ENCODE data around the gene PREX1. TPM values are rescaled to one million over a fixed set of nuclear protein-coding genes. Genes with fewer than 3 reads are reported as not detected.
A peak's percentile ranks its signal among the peaks of the same experiment; 100 is the strongest.

The PREX1 gene
- total and polyA plus RNA-seq, 2 experiments from 2014 or later: 2.4 to 10.3 TPM

GRCh38 chr20:48624315-48625020, 203.3 kb downstream of the PREX1 start:
- Mint-ChIP-seq H3K27ac (no peak overlapping the region), H3K36me3 (ENCODE audit: low read depth) (no peaks in the 10 kb centered on the region), H3K4me1 (peaks cover 5% of the 10 kb centered on the region), H3K4me3 (no peak overlapping the region), H3K9me3 (no peaks in the 10 kb centered on the region), H3K27me3 (ENCODE audit: insufficient read depth, low read depth, poor library complexity) (no peaks in the 10 kb centered on the region)
- Histone ChIP-seq H3K79me2 (replicated peaks; ENCODE audit: insufficient read depth) (no peaks in the 10 kb centered on the region), H3K4me3 (no peak overlapping the region), H3F3A (replicated peaks; ENCODE audit: low read depth) (no peaks in the 10 kb centered on the region), H3K4me1 (ENCODE audit: insufficient read depth) (no peaks in the 10 kb centered on the region; the same call in 1 of the 2 replicates), H3K36me3 (ENCODE audit: insufficient read depth) (no peaks in the 10 kb centered on the region), H2AFZ (no peak overlapping the region), H3K9me2 (ENCODE audit: insufficient read depth) (no peaks in the 10 kb centered on the region), H3K4me2 (no peak overlapping the region), H3K27me3 (ENCODE audit: insufficient read depth) (no peaks in the 10 kb centered on the region), H4K20me1 (replicated peaks; ENCODE audit: insufficient read depth) (no peaks in the 10 kb centered on the region), H3K27ac (ENCODE audit: low read depth) (no peak overlapping the region)
- DNase-seq (ENCODE audit: low spot score): peak; percentile 52
- no peak for ATAC-seq
- no peak for TF ChIP-seq POLR2AphosphoS5 (IDR thresholded peaks at IDR 0.05; ENCODE audit: low read depth)
- no peak for TF ChIP-seq JUNB (IDR thresholded peaks at IDR 0.05; ENCODE audit: unreplicated experiment)
- TF ChIP-seq CTCF (conservative IDR thresholded peaks at IDR 0.05; ENCODE audit: low read depth in 2 of 2): peak in 1 of 2 experiments; percentile 9; a peak in 1 of 4 replicates
- TF ChIP-seq NANOG (IDR thresholded peaks at IDR 0.05; ENCODE audit: borderline replicate concordance): no peak
- no peak for TF ChIP-seq ZNF114 (CRISPR knock-in tag; IDR thresholded peaks at IDR 0.05)

GRCh38 chr20:48623906-48624265, 203.9 kb downstream of the PREX1 start:
- H3K4me2 ChIP-seq: no peak overlapping the region
- H3K36me3 Mint-ChIP-seq (ENCODE audit: low read depth): no peaks in the 10 kb centered on the region
- no peaks in the 10 kb centered on the region for H3K36me3 ChIP-seq (ENCODE audit: insufficient read depth)
- H3K9me3 Mint-ChIP-seq: no peaks in the 10 kb centered on the region
- H3K27ac Mint-ChIP-seq: no peak overlapping the region
- no peaks in the 10 kb centered on the region for H3K79me2 ChIP-seq (replicated peaks; ENCODE audit: insufficient read depth)
- ATAC-seq: no peak
- H3K27me3 ChIP-seq (ENCODE audit: insufficient read depth): no peaks in the 10 kb centered on the region
- H3K27me3 Mint-ChIP-seq (ENCODE audit: insufficient read depth, low read depth, poor library complexity): peaks cover 2% of the 10 kb centered on the region
- no peak overlapping the region for H3K27ac ChIP-seq (ENCODE audit: low read depth)
- H3F3A ChIP-seq (replicated peaks; ENCODE audit: low read depth): no peaks in the 10 kb centered on the region
- no peaks in the 10 kb centered on the region; the same call in 1 of the 2 replicates for H3K4me1 ChIP-seq (ENCODE audit: insufficient read depth)
- no peak overlapping the region for H3K4me3 Mint-ChIP-seq
- no peak overlapping the region for H2AFZ ChIP-seq
- no peak for DNase-seq (ENCODE audit: low spot score)
- H3K4me1 Mint-ChIP-seq: peaks cover 5% of the 10 kb centered on the region
- no peaks in the 10 kb centered on the region for H4K20me1 ChIP-seq (replicated peaks; ENCODE audit: insufficient read depth)
- no peaks in the 10 kb centered on the region for H3K9me2 ChIP-seq (ENCODE audit: insufficient read depth)
- TF ChIP-seq STAT1 (IDR thresholded peaks at IDR 0.05; ENCODE audit: unreplicated experiment): no peak
- TF ChIP-seq ZNF114 (CRISPR knock-in tag; IDR thresholded peaks at IDR 0.05): no peak
- no peak for TF ChIP-seq ZNF462 (CRISPR knock-in tag; IDR thresholded peaks at IDR 0.05)
- TF ChIP-seq EZH2phosphoT487 (IDR thresholded peaks at IDR 0.05; ENCODE audit: unreplicated experiment): no peak
- TF ChIP-seq POLR2AphosphoS5 (IDR thresholded peaks at IDR 0.05; ENCODE audit: low read depth): no peak
- no peak for TF ChIP-seq EZH2 (IDR thresholded peaks at IDR 0.05; ENCODE audit: low read depth, unreplicated experiment)
- TF ChIP-seq REST (IDR thresholded peaks at IDR 0.05; ENCODE audit: unreplicated experiment): no peak
- no peak overlapping the region for H3K4me3 ChIP-seq
